CD14-positive monocyte (primary cell): ENCODE data around the gene SFMBT2. TPM values are rescaled to one million over a fixed set of nuclear protein-coding genes. Genes with fewer than 3 reads are reported as not detected.

ENCODE experiments used
- DNase-seq, 3 donors: peaks; one replicate each; pipeline ENCODE4 v3.0.0-alpha.2; 2011 to 2022
- H2AFZ ChIP-seq: 2 replicates; pipeline ENCODE4 v1.6.0; 2012; ENCODE audit warnings: mild to moderate bottlenecking, low read depth, low read length, inconsistent platforms; ENCODE audit not compliant: insufficient read depth, poor library complexity, severe bottlenecking
- H3K27ac ChIP-seq, 2 donors: 1 replicate in 1 of 2; 2 replicates in 1 of 2; pipeline ENCODE4 v1.5.1; 2012 to 2013; ENCODE audit warnings: low read length in 2 of 2, control low read depth in 1 of 2, inconsistent platforms in 1 of 2, low read depth in 1 of 2, mild to moderate bottlenecking in 1 of 2
- H3K27me3 ChIP-seq, 2 donors: one replicate each; pipeline versions ENCODE4 v1.6.0 to v1.6.1; 2011 to 2013; ENCODE audit warnings: low read length in 2 of 2; ENCODE audit not compliant: control insufficient read depth in 2 of 2, insufficient read depth in 2 of 2
- H3K36me3 ChIP-seq, 2 donors: replicated peaks in 1 of 2; 1 replicate in 1 of 2; 2 replicates in 1 of 2; pipeline versions ENCODE4 v1.5.1 to v1.6.1; 2012 to 2013; ENCODE audit warnings: low read length in 2 of 2, control low read depth in 1 of 2, inconsistent platforms in 1 of 2, mild to moderate bottlenecking in 1 of 2; ENCODE audit not compliant: insufficient read depth in 2 of 2, control insufficient read depth in 1 of 2
- H3K4me1 ChIP-seq, 2 donors: 1 replicate in 1 of 2; 2 replicates in 1 of 2; pipeline versions ENCODE4 v1.5.1 to v1.6.1; 2012 to 2013; ENCODE audit warnings: low read length in 2 of 2, control low read depth in 1 of 2, inconsistent platforms in 1 of 2, mild to moderate bottlenecking in 1 of 2, moderate library complexity in 1 of 2; ENCODE audit not compliant: insufficient read depth in 2 of 2, control insufficient read depth in 1 of 2
- H3K4me2 ChIP-seq: replicated peaks from 2 replicates; pipeline ENCODE3; 2012; ENCODE audit warnings: low read length, moderate library complexity, mild to moderate bottlenecking; ENCODE audit not compliant: poor library complexity, severe bottlenecking; ENCODE audit errors: extremely low read depth
- H3K4me3 ChIP-seq, 3 experiments: fragments of 200-600 bp in 1 of 3; sonication (generic) in 1 of 3; replicated peaks in 1 of 3; 1 replicate in 2 of 3; 2 replicates in 1 of 3; pipeline ENCODE4 v1.5.1; 2011 to 2013; ENCODE audit warnings: low read length in 3 of 3, mild to moderate bottlenecking in 3 of 3, control low read depth in 2 of 3, low read depth in 2 of 3, inconsistent platforms in 1 of 3, moderate library complexity in 1 of 3
- H3K79me2 ChIP-seq: 2 replicates; pipeline ENCODE4 v1.6.0; 2012; ENCODE audit warnings: mild to moderate bottlenecking, control low read depth, inconsistent platforms, low read length, moderate library complexity; ENCODE audit not compliant: insufficient read depth
- H3K9ac ChIP-seq: 2 replicates; pipeline ENCODE4 v1.6.0; 2017; ENCODE audit warnings: low read length, mild to moderate bottlenecking; ENCODE audit not compliant: insufficient read depth, poor library complexity, severe bottlenecking
- H3K9me3 ChIP-seq, 2 donors: replicated peaks in 1 of 2; 1 replicate in 1 of 2; 2 replicates in 1 of 2; pipeline versions ENCODE4 v1.5.1 to v1.6.1; 2012 to 2013; ENCODE audit warnings: low read length in 2 of 2, control low read depth in 1 of 2; ENCODE audit not compliant: control insufficient read depth in 1 of 2, insufficient read depth in 1 of 2
- H4K20me1 ChIP-seq: 2 replicates; pipeline ENCODE4 v1.6.0; 2012; ENCODE audit warnings: mild to moderate bottlenecking, low read length, control low read depth, moderate library complexity; ENCODE audit not compliant: insufficient read depth
- H3K27ac Mint-ChIP-seq, 7 donors: one replicate each; pipeline ENCODE4 v1.8.0; 2020; ENCODE audit warnings: mild to moderate bottlenecking in 7 of 7, mixed read lengths in 7 of 7, moderate library complexity in 6 of 7, inconsistent platforms in 2 of 7
- H3K27me3 Mint-ChIP-seq, 3 donors: one replicate each; pipeline ENCODE4 v1.8.0; 2021 to 2022; ENCODE audit warnings: low read depth in 3 of 3, mild to moderate bottlenecking in 3 of 3, mixed read lengths in 3 of 3, moderate library complexity in 3 of 3, inconsistent platforms in 1 of 3
- H3K36me3 Mint-ChIP-seq, 2 donors: one replicate each; pipeline ENCODE4 v1.8.0; 2020; ENCODE audit warnings: mixed read lengths in 2 of 2, inconsistent platforms in 1 of 2, mild to moderate bottlenecking in 1 of 2
- H3K4me1 Mint-ChIP-seq: one replicate; pipeline ENCODE4 v1.8.0; 2020; ENCODE audit warnings: mild to moderate bottlenecking, mixed read lengths
- H3K4me3 Mint-ChIP-seq, 2 donors: one replicate each; pipeline ENCODE4 v1.8.0; 2020; ENCODE audit warnings: mild to moderate bottlenecking in 2 of 2, mixed read lengths in 2 of 2, moderate library complexity in 1 of 2
- H3K9me3 Mint-ChIP-seq, 7 donors: one replicate each; pipeline ENCODE4 v1.8.0; 2020 to 2022; ENCODE audit warnings: mixed read lengths in 7 of 7, mild to moderate bottlenecking in 6 of 7, moderate library complexity in 6 of 7, inconsistent platforms in 2 of 7
- WGBS: methylation state at CpG from one replicate; pipeline ENCODE4 v1.1.5; 2013; ENCODE audit warnings: missing lambda C conversion rate; ENCODE audit not compliant: insufficient coverage; 5-methylcytosine and 5-hydroxymethylcytosine counted together
- intact Hi-C, 2 donors: fragments of 100-400 bp; cut with micrococcal nuclease; formaldehyde crosslinking; loops; one replicate each; pipeline versions ENCODE4 v1.15.0 to v1.15.1; 2023
- polyA plus RNA-seq, 3 donors: library from polyadenylated mRNA; depleted of rRNA in 1 of 3; unstranded in 2 of 3; stranded (reverse) in 1 of 3; fragments of 300-500 nt in 2 of 3; fragments of >200 nt in 1 of 3; fragmentation: Illumina TruSeq in 2 of 3; gene quantifications; 1 replicate in 2 of 3; 2 replicates in 1 of 3; pipeline ENCODE4 v1.2.3, GENCODE V29; 2012 to 2021
- TF ChIP-seq, protein P1 (sequence below): fragments of 200-600 bp; IDR thresholded peaks from one replicate; pipeline ENCODE4 v1.8.0; 2022; ENCODE audit warnings: antibody characterized with exemption, mild to moderate bottlenecking

Gene SFMBT2
- polyA plus RNA-seq, 3 donors = 0.53 to 10.9 (median 1.6) TPM

GRCh38 chr10:7130191-7130911 lies 280.5 kb downstream of the SFMBT2 start:
- no peak overlapping the region for H3K27ac ChIP-seq
- peak in 1 of 3 donors; percentile 35 for DNase-seq
- no peaks in the 10 kb centered on the region for H4K20me1 ChIP-seq
- no peaks in the 10 kb centered on the region for H3K9me3 ChIP-seq
- H3K9ac ChIP-seq = no peak overlapping the region
- WGBS = 75% methylated on average over 11 of the region's 11 CpGs
- H3K4me2 ChIP-seq = no peak overlapping the region
- H3K79me2 ChIP-seq = no peaks in the 10 kb centered on the region
- H3K9me3 Mint-ChIP-seq = peaks cover 0 to 7% (median 4%) of the 10 kb centered on the region in 7 donors
- H3K36me3 ChIP-seq = no peaks in the 10 kb centered on the region
- TF ChIP-seq, protein P1, sequence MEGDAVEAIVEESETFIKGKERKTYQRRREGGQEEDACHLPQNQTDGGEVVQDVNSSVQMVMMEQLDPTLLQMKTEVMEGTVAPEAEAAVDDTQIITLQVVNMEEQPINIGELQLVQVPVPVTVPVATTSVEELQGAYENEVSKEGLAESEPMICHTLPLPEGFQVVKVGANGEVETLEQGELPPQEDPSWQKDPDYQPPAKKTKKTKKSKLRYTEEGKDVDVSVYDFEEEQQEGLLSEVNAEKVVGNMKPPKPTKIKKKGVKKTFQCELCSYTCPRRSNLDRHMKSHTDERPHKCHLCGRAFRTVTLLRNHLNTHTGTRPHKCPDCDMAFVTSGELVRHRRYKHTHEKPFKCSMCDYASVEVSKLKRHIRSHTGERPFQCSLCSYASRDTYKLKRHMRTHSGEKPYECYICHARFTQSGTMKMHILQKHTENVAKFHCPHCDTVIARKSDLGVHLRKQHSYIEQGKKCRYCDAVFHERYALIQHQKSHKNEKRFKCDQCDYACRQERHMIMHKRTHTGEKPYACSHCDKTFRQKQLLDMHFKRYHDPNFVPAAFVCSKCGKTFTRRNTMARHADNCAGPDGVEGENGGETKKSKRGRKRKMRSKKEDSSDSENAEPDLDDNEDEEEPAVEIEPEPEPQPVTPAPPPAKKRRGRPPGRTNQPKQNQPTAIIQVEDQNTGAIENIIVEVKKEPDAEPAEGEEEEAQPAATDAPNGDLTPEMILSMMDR = no peak
- intact Hi-C loops = no loop called here
- H3K27me3 ChIP-seq = no peaks in the 10 kb centered on the region
- no peak overlapping the region for H3K4me3 Mint-ChIP-seq
- no peak overlapping the region for H3K27ac Mint-ChIP-seq
- peaks cover 0 to 1% (median 0%) of the 10 kb centered on the region in 3 donors for H3K27me3 Mint-ChIP-seq
- H3K4me1 Mint-ChIP-seq = peaks cover 2% of the 10 kb centered on the region
- H3K36me3 Mint-ChIP-seq = no peaks in the 10 kb centered on the region
- no peaks in the 10 kb centered on the region for H3K4me1 ChIP-seq
- no peak overlapping the region for H3K4me3 ChIP-seq
- peak overlapping the region; percentile 21 for H2AFZ ChIP-seq

DNA sequence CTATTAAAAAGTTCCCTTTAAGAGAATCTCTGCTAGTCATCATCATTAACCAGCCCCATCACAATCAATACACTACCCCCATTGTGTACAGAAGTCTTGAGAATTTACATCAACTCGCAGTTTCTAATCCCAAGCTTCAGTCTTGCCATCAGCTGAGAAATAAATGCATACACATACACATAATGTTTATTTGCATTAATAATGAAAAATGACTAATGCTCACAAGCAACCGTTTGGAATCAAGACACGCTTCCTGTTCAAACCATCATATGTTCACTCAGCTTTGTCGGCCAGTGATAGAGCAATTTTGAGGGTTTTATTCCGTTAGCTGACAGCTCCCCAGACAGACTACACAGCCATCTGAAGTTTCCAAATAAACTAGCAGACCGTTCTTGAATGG lies 287.1 kb downstream of the SFMBT2 start:
- H2AFZ ChIP-seq = peak overlapping the region; percentile 24
- no peak overlapping the region for H3K4me3 ChIP-seq
- DNase-seq = peak; percentile 15 to 37 (median 31)
- no peaks in the 10 kb centered on the region for H3K9me3 ChIP-seq
- no peaks in the 10 kb centered on the region for H3K79me2 ChIP-seq
- peaks cover 5 to 6% of the 10 kb centered on the region in 2 donors for H3K4me1 ChIP-seq
- 40% methylated on average over 2 of the region's 6 CpGs for WGBS
- H3K36me3 Mint-ChIP-seq = no peaks in the 10 kb centered on the region
- peak overlapping the region in 3 of 7 donors; percentile 19 to 77 (median 56) for H3K27ac Mint-ChIP-seq
- intact Hi-C loops = loop anchor here (5.0 kb wide), 3 partner anchors 64 to 289 kb away; partner anchors contain the start of gene SFMBT2 (in 1 of the 2)
- H3K9me3 Mint-ChIP-seq = peaks cover 0 to 3% (median 1%) of the 10 kb centered on the region in 7 donors
- H3K4me2 ChIP-seq = no peak overlapping the region
- TF ChIP-seq, protein P1 = no peak
- H3K27me3 Mint-ChIP-seq = peaks cover 0 to 2% (median 0%) of the 10 kb centered on the region in 3 donors
- H4K20me1 ChIP-seq = no peaks in the 10 kb centered on the region
- no peaks in the 10 kb centered on the region for H3K27me3 ChIP-seq
- peaks cover 17% of the 10 kb centered on the region for H3K4me1 Mint-ChIP-seq
- H3K9ac ChIP-seq = no peak overlapping the region
- H3K36me3 ChIP-seq = no peaks in the 10 kb centered on the region
- no peak overlapping the region for H3K27ac ChIP-seq
- no peak overlapping the region for H3K4me3 Mint-ChIP-seq
